Heart left ventricle (tissue), 16 donors: ENCODE data around the gene FMN2. TPM values are rescaled to one million over a fixed set of nuclear protein-coding genes. Genes with fewer than 3 reads are reported as not detected.

Experiments
- ATAC-seq, 4 donors: fragments of 200-7000 bp; cut with Tn5 transposase; one replicate each; pipeline ENCODE4 v1.9.1; 2020 to 2022; ENCODE audit warnings: moderate library complexity in 4 of 4, mild to moderate bottlenecking in 3 of 4, moderate number of reproducible peaks in 1 of 4
- DNase-seq, 5 donors: peaks; one replicate each; pipeline ENCODE4 v3.0.0-alpha.2; 2020
- H3K27ac ChIP-seq, 12 donors: fragments of 200-600 bp; sonication (generic) in 4 of 12; one replicate each; pipeline versions ENCODE4 v1.5.0 to v1.8.0; 2016 to 2022; ENCODE audit warnings: mild to moderate bottlenecking in 2 of 12
- H3K27me3 ChIP-seq, 9 donors: fragments of 200-600 bp; sonication (generic) in 2 of 9; one replicate each; pipeline versions ENCODE4 v1.5.1 to v1.8.0; 2016 to 2022; ENCODE audit warnings: mild to moderate bottlenecking in 3 of 9
- H3K36me3 ChIP-seq, 9 donors: fragments of 200-600 bp; sonication (generic) in 2 of 9; one replicate each; pipeline versions ENCODE4 v1.5.0 to v1.8.0; 2018 to 2022; ENCODE audit warnings: mild to moderate bottlenecking in 2 of 9
- H3K4me1 ChIP-seq, 12 donors: fragments of 200-600 bp; sonication (generic) in 4 of 12; one replicate each; pipeline versions ENCODE4 v1.5.0 to v1.8.0; 2016 to 2022; ENCODE audit warnings: mild to moderate bottlenecking in 3 of 12
- H3K4me3 ChIP-seq, 12 donors: fragments of 200-600 bp; sonication (generic) in 4 of 12; one replicate each; pipeline versions ENCODE4 v1.5.0 to v1.8.0; 2017 to 2022; ENCODE audit warnings: mild to moderate bottlenecking in 9 of 12, moderate library complexity in 4 of 12
- H3K9me3 ChIP-seq, 12 donors: fragments of 200-600 bp; sonication (generic) in 4 of 12; one replicate each; pipeline versions ENCODE4 v1.5.0 to v1.8.0; 2016 to 2022; ENCODE audit warnings: mild to moderate bottlenecking in 1 of 12
- CTCF ChIP-seq, 12 donors: fragments of 200-600 bp; sonication (generic) in 4 of 12; IDR thresholded peaks; one replicate each; pipeline versions ENCODE4 v1.5.0 to v1.8.0; 2018 to 2022; ENCODE audit warnings: antibody characterized with exemption in 12 of 12, mild to moderate bottlenecking in 5 of 12
- POLR2A ChIP-seq, 2 donors: fragments of 450-650 bp; IDR thresholded peaks; one replicate each; pipeline ENCODE4 v1.6.1; 2017; ENCODE audit warnings: antibody characterized with exemption in 2 of 2, mild to moderate bottlenecking in 2 of 2, moderate library complexity in 2 of 2
- WGBS, 4 donors: extraction: QIAGEN DNeasy Blood & Tissue Kit in 2 of 4; methylation state at CpG; one replicate each; pipeline versions ENCODE4 v1.1.5 to v1.1.7; 2013 to 2018; 5-methylcytosine and 5-hydroxymethylcytosine counted together
- intact Hi-C, 10 donors: fragments of 100-400 bp; cut with DNase I; formaldehyde crosslinking; loops; one replicate each; pipeline versions ENCODE4 v1.11.1 to v1.14.2; 2022
- polyA plus RNA-seq, 2 donors: library from polyadenylated mRNA; stranded (reverse); fragments of 200-250 nt; gene quantifications; one replicate each; pipeline ENCODE4 v1.2.3, GENCODE V29; 2013
- total RNA-seq, 9 donors: library from RNA; depleted of rRNA in 2 of 9; stranded (reverse); fragments of >200 nt in 2 of 9; fragmentation: NEBNext Ultra II Directional in 3 of 9; extraction: Animal tissue kit (Norgen Biotek cat#: 25700) in 3 of 9; gene quantifications; one replicate each; pipeline versions ENCODE4 v1.1.0 to v1.2.4, GENCODE V29; 2016 to 2023
- donor health status: ischemic (EF 13 %, LVEDD 7.1; RV severe dilation, severe dysfunction).
- donor health status: healthy with polysubstance abuse.
- donor health status: DM: no; HTN: yes; CAD: no.
- donor health status: DM: no; HTN: no; CAD: no.
- donor health status: ischemic (EF 25% LVEDD 6.9; RV normal size, moderate dysfunction).
- donor health status: ischemic (EF 25% LVEDD 5.7; RV mildly dilated, moderate dysfunction).
- donor health status: healthy.
- donor health status: DM: yes; HTN: yes; CAD: no.
- donor health status: ischemic (EF 35%, LVEDD 5.7; RV mildly dilated, moderate dysfunction).
- donor health status: nonischemic (EF 11% LVEDD 7.7; RV severe dilation, severe dysfunction).
- donor health status: DM: yes; HTN: yes; CAD: no.
- donor health status: PGD.
- donor health status: ischemic (EF 29% LVEDD 5.4; RV normal size, mild dysfunction).
- donor health status: nonischemic (EF 23%, LVEDD 6.1; RV moderate dilation, normal function).

FMN2 gene
- total and polyA plus RNA-seq, 11 donors = 0.11 to 1.9 (median 0.31) TPM; not detected in 8

- 42 to 61% (median 52%) methylated on average over 2 of the region's 2 CpGs for WGBS, 4 donors
- Histone ChIP-seq H3K4me1 (no peaks in the 10 kb centered on the region), H3K4me3 (no peak overlapping the region), H3K27ac (peak overlapping the region in 1 of 12 donors; percentile 68), H3K9me3 (no peaks in the 10 kb centered on the region), H3K36me3 (no peaks in the 10 kb centered on the region), H3K27me3 (peaks cover 0 to 8% (median 0%) of the 10 kb centered on the region in 9 donors)
- TF ChIP-seq POLR2A (IDR thresholded peaks at IDR 0.05) (no peak), CTCF (IDR thresholded peaks at IDR 0.05) (no peak)
- intact Hi-C loops = loop anchor here in 5 of 10 donors (5.0 to 10.0 kb wide), 4 partner anchors 413 to 501 kb away; partner anchors contain the start of gene GREM2 (in 1 of the 5)
- peak in 1 of 4 donors; percentile 16 for ATAC-seq
- no peak for DNase-seq
These were observed 102.4 kb downstream of the FMN2 start for GRCh38 chr1:240194120-240194519.

- Histone ChIP-seq H3K4me1 (no peaks in the 10 kb centered on the region), H3K36me3 (no peaks in the 10 kb centered on the region), H3K27ac (no peak overlapping the region), H3K4me3 (no peak overlapping the region), H3K27me3 (peaks cover 0 to 2% (median 0%) of the 10 kb centered on the region in 9 donors), H3K9me3 (peaks cover 0 to 15% (median 8%) of the 10 kb centered on the region in 12 donors)
- no peak for TF ChIP-seq CTCF (IDR thresholded peaks at IDR 0.05)
- TF ChIP-seq POLR2A (IDR thresholded peaks at IDR 0.05) = no peak
- 84 to 91% (median 88%) methylated on average over 4 of the region's 4 CpGs for WGBS, 4 donors
- ATAC-seq (no peak), DNase-seq (no peak)
- intact Hi-C loops = loop anchor here in 1 of 10 donors (10.0 kb wide), 1 partner anchor 496 kb away; no protein-coding TSS in a partner anchor
These were observed 106.7 kb downstream of the FMN2 start for GRCh38 chr1:240198376-240198775.

GRCh38 chr1:240199758-240200645 is 108.3 kb downstream of the FMN2 start:
- 26 to 46% (median 29%) methylated on average over 9 of the region's 9 CpGs for WGBS, 4 donors
- Histone ChIP-seq H3K4me1 (no peaks in the 10 kb centered on the region), H3K9me3 (peaks cover 0 to 15% (median 8%) of the 10 kb centered on the region in 12 donors), H3K4me3 (no peak overlapping the region), H3K27me3 (no peaks in the 10 kb centered on the region), H3K36me3 (no peaks in the 10 kb centered on the region), H3K27ac (no peak overlapping the region)
- TF ChIP-seq POLR2A (IDR thresholded peaks at IDR 0.05) = no peak
- no peak for TF ChIP-seq CTCF (IDR thresholded peaks at IDR 0.05)
- DNase-seq (no peak), ATAC-seq (no peak)
- intact Hi-C loops = loop anchor here in 1 of 10 donors (10.0 kb wide), 1 partner anchor 495 kb away; no protein-coding TSS in a partner anchor

- H3K9me3 ChIP-seq = peaks cover 0 to 15% (median 8%) of the 10 kb centered on the region in 12 donors
- TF ChIP-seq CTCF (IDR thresholded peaks at IDR 0.05) (no peak), POLR2A (IDR thresholded peaks at IDR 0.05) (no peak)
- H3K4me1 ChIP-seq = no peaks in the 10 kb centered on the region
- H3K4me3 ChIP-seq = no peak overlapping the region
- DNase-seq = no peak
- ATAC-seq = no peak
- intact Hi-C loops = no loop called here
- no peaks in the 10 kb centered on the region for H3K36me3 ChIP-seq
- WGBS, 4 donors = 74 to 86% (median 83%) methylated on average over 4 of the region's 4 CpGs
- H3K27me3 ChIP-seq = no peaks in the 10 kb centered on the region
- no peak overlapping the region for H3K27ac ChIP-seq
These were observed 110.2 kb downstream of the FMN2 start for GRCh38 chr1:240201931-240202330.
